Naive thymus-derived CD4-positive, alpha-beta T cell (primary cell): Measurements from ENCODE around the gene DCXR. TPM values are rescaled to one million over a fixed set of nuclear protein-coding genes. Genes with fewer than 3 reads are reported as not detected.

Experiments
- ATAC-seq: fragments of 150-1000 bp; cut with Tn5 transposase; 2 replicates; pipeline ENCODE4 v1.10.0; 2021; ENCODE audit warnings: mild to moderate bottlenecking, moderate library complexity
- CTCF ChIA-PET: fragments of 350-600 bp; sonication (Branson Sonifier 250); formaldehyde crosslinking; loops from one replicate; lab custom pipeline; 2021; ENCODE audit warnings: antibody characterized with exemption; lab: Charles Lee
- POLR2A ChIA-PET: fragments of 350-600 bp; sonication (Branson Sonifier 250); formaldehyde crosslinking; loops from one replicate; lab custom pipeline; 2021; ENCODE audit warnings: antibody characterized with exemption, inconsistent platforms; lab: Charles Lee
- DNase-seq, 9 donors: peaks; one replicate each; pipeline versions ENCODE4 v3.0.0 to v3.0.0-alpha.2; 2020 to 2022; ENCODE audit warnings: mixed read lengths in 1 of 9
- H3K27ac ChIP-seq: one replicate; pipeline ENCODE4 v1.7.0; 2013; ENCODE audit warnings: mild to moderate bottlenecking, low read depth, low read length, moderate library complexity
- H3K27me3 ChIP-seq, 2 donors: one replicate each; pipeline ENCODE4 v1.7.0; 2013; ENCODE audit warnings: low read length in 2 of 2, mild to moderate bottlenecking in 2 of 2, moderate library complexity in 2 of 2; ENCODE audit not compliant: control insufficient read depth in 2 of 2, insufficient read depth in 2 of 2
- H3K36me3 ChIP-seq, 3 experiments: 1 replicate in 2 of 3; 2 replicates in 1 of 3; pipeline ENCODE4 v1.7.0; 2013; ENCODE audit warnings: low read length in 3 of 3, mild to moderate bottlenecking in 3 of 3, moderate library complexity in 1 of 3; ENCODE audit not compliant: insufficient read depth in 3 of 3, control insufficient read depth in 2 of 3
- H3K4me1 ChIP-seq, 2 donors: one replicate each; pipeline ENCODE4 v1.7.0; 2013; ENCODE audit warnings: low read length in 2 of 2, mild to moderate bottlenecking in 2 of 2, moderate library complexity in 1 of 2; ENCODE audit not compliant: control insufficient read depth in 2 of 2, insufficient read depth in 2 of 2
- H3K4me3 ChIP-seq: 2 replicates; pipeline ENCODE4 v1.7.0; 2013; ENCODE audit warnings: mild to moderate bottlenecking, low read length
- H3K9me3 ChIP-seq, 3 experiments: 1 replicate in 2 of 3; 2 replicates in 1 of 3; pipeline ENCODE4 v1.7.0; 2013; ENCODE audit warnings: low read length in 3 of 3; ENCODE audit not compliant: control insufficient read depth in 2 of 3
- H3K27ac Mint-ChIP-seq, 9 donors: one replicate each; pipeline ENCODE4 v1.8.0; 2020 to 2022; ENCODE audit warnings: mixed read lengths in 9 of 9, mild to moderate bottlenecking in 8 of 9, moderate library complexity in 5 of 9, inconsistent platforms in 2 of 9
- H3K27me3 Mint-ChIP-seq, 5 donors: one replicate each; pipeline ENCODE4 v1.8.0; 2021 to 2022; ENCODE audit warnings: mixed read lengths in 5 of 5, mild to moderate bottlenecking in 1 of 5
- H3K36me3 Mint-ChIP-seq, 5 donors: one replicate each; pipeline ENCODE4 v1.8.0; 2020 to 2022; ENCODE audit warnings: mixed read lengths in 5 of 5, mild to moderate bottlenecking in 3 of 5, inconsistent platforms in 1 of 5
- H3K4me1 Mint-ChIP-seq, 7 donors: one replicate each; pipeline ENCODE4 v1.8.0; 2020 to 2022; ENCODE audit warnings: mixed read lengths in 7 of 7, mild to moderate bottlenecking in 3 of 7, inconsistent platforms in 1 of 7
- H3K4me3 Mint-ChIP-seq, 10 donors: one replicate each; pipeline ENCODE4 v1.8.0; 2020 to 2022; ENCODE audit warnings: mild to moderate bottlenecking in 10 of 10, mixed read lengths in 10 of 10, moderate library complexity in 6 of 10, inconsistent platforms in 2 of 10
- H3K9me3 Mint-ChIP-seq, 11 donors: one replicate each; pipeline ENCODE4 v1.8.0; 2020 to 2022; ENCODE audit warnings: mixed read lengths in 11 of 11, mild to moderate bottlenecking in 4 of 11, inconsistent platforms in 1 of 11, moderate library complexity in 1 of 11
- intact Hi-C, 2 donors: fragments of 100-400 bp; cut with micrococcal nuclease; formaldehyde crosslinking; loops; one replicate each; pipeline ENCODE4 v1.15.1; 2023
- polyA plus RNA-seq, 2 donors: library from polyadenylated mRNA; unstranded; fragments of 300-500 nt; fragmentation: Illumina TruSeq; gene quantifications; one replicate each; pipeline ENCODE4 v1.2.3, GENCODE V29; 2021
- total RNA-seq, 6 experiments: library from RNA in 5 of 6; stranded (reverse) in 5 of 6; gene quantifications; 1 replicate in 5 of 6; 2 replicates in 1 of 6; pipeline ENCODE4 v1.2.3 and lab custom pipeline; 2021 to 2026

DCXR gene
- total and polyA plus RNA-seq, 7 experiments from 2014 or later: 63.0 to 228 (median 98.4) TPM

GRCh38 chr17:81987161-81987770 lies 50.2 kb downstream of the DCXR start:
- POLR2A ChIA-PET: no interaction called here
- intact Hi-C loops: no loop called here
- Histone ChIP-seq H3K27me3 (no peaks in the 10 kb centered on the region), H3K36me3 (peaks cover 0 to 63% (median 8%) of the 10 kb centered on the region in 3 experiments), H3K27ac (no peak overlapping the region), H3K4me3 (no peak overlapping the region), H3K9me3 (no peaks in the 10 kb centered on the region), H3K4me1 (no peaks in the 10 kb centered on the region)
- Mint-ChIP-seq H3K9me3 (peaks cover 0 to 2% (median 0%) of the 10 kb centered on the region in 11 donors), H3K36me3 (peaks cover 5 to 30% (median 8%) of the 10 kb centered on the region in 5 donors), H3K27me3 (no peaks in the 10 kb centered on the region), H3K4me1 (peaks cover 8 to 24% (median 19%) of the 10 kb centered on the region in 7 donors), H3K27ac (no peak overlapping the region), H3K4me3 (no peak overlapping the region)
- CTCF ChIA-PET: no interaction called here
- ATAC-seq (no peak), DNase-seq (no peak)

- no peak overlapping the region for H3K27ac Mint-ChIP-seq
- H3K27me3 ChIP-seq: no peaks in the 10 kb centered on the region
- peaks cover 10 to 28% (median 18%) of the 10 kb centered on the region in 7 donors for H3K4me1 Mint-ChIP-seq
- CTCF ChIA-PET: no interaction called here
- H3K4me3 Mint-ChIP-seq: no peak overlapping the region
- no peaks in the 10 kb centered on the region for H3K4me1 ChIP-seq
- no peaks in the 10 kb centered on the region for H3K9me3 ChIP-seq
- no peak for ATAC-seq
- H3K36me3 Mint-ChIP-seq: peaks cover 5 to 32% (median 8%) of the 10 kb centered on the region in 5 donors
- H3K36me3 ChIP-seq: peaks cover 0 to 57% (median 8%) of the 10 kb centered on the region in 3 experiments
- H3K27ac ChIP-seq: no peak overlapping the region
- H3K27me3 Mint-ChIP-seq: no peaks in the 10 kb centered on the region
- no peak overlapping the region for H3K4me3 ChIP-seq
- intact Hi-C loops: no loop called here
- H3K9me3 Mint-ChIP-seq: peaks cover 0 to 2% (median 0%) of the 10 kb centered on the region in 11 donors
- DNase-seq: no peak
- POLR2A ChIA-PET: no interaction called here
These were observed 50.9 kb downstream of the DCXR start for GRCh38 chr17:81986606-81987005.

Other genes starting within 250 kb of the DCXR start
- not detected for gene GCGR, start 233.5 kb downstream of the DCXR start, total RNA-seq
- gene GCGR, start 233.5 kb downstream of the DCXR start, polyA plus RNA-seq: not detected
- 10 to 100 TPM; 41.1 to 65.3 (median 53.1) TPM for gene MCRIP1, start 204.4 kb downstream of the DCXR start, total RNA-seq
- 10 to 100 TPM; 44.5 to 59.0 TPM for gene MCRIP1, start 204.4 kb downstream of the DCXR start, polyA plus RNA-seq
- gene PPP1R27, start 202.6 kb downstream of the DCXR start, total RNA-seq: not detected
- under 1 TPM in 1 of 2 donors, not detected in 1; 0.13 TPM for gene PPP1R27, start 202.6 kb downstream of the DCXR start, polyA plus RNA-seq
- gene P4HB, start 177.2 kb downstream of the DCXR start, total RNA-seq: 100 to 1,000 TPM; 188 to 568 (median 304) TPM
- gene P4HB, start 177.2 kb downstream of the DCXR start, polyA plus RNA-seq: 100 to 1,000 TPM; 161 to 224 TPM
- gene ARHGDIA, start 166.4 kb downstream of the DCXR start, total RNA-seq: 100 to 1,000 TPM; 308 to 671 (median 465) TPM
- gene ARHGDIA, start 166.4 kb downstream of the DCXR start, polyA plus RNA-seq: 100 to 1,000 TPM in 1 of 2 donors, 10 to 100 TPM in 1; 66.5 to 140 TPM
- 100 to 1,000 TPM in 1 of 5 experiments, 10 to 100 TPM in 4; 38.3 to 159 (median 83.2) TPM for gene ALYREF, start 146.1 kb downstream of the DCXR start, total RNA-seq
- 10 to 100 TPM; 28.5 to 31.5 TPM for gene ALYREF, start 146.1 kb downstream of the DCXR start, polyA plus RNA-seq
- 100 to 1,000 TPM in 1 of 5 experiments, 10 to 100 TPM in 4; 30.8 to 106 (median 40.5) TPM for gene ANAPC11, start 146.0 kb downstream of the DCXR start, total RNA-seq
- gene ANAPC11, start 146.0 kb downstream of the DCXR start, polyA plus RNA-seq: 100 to 1,000 TPM; 245 to 278 TPM
- under 1 TPM in 4 of 5 experiments, not detected in 1; 0.29 to 0.59 (median 0.54) TPM for gene NPB, start 135.5 kb downstream of the DCXR start, total RNA-seq
- gene NPB, start 135.5 kb downstream of the DCXR start, polyA plus RNA-seq: under 1 TPM in 1 of 2 donors, not detected in 1; 0.20 TPM
- gene PCYT2, start 126.3 kb downstream of the DCXR start, total RNA-seq: 10 to 100 TPM; 17.5 to 43.6 (median 35.2) TPM
- gene PCYT2, start 126.3 kb downstream of the DCXR start, polyA plus RNA-seq: 10 to 100 TPM; 22.4 to 27.0 TPM
- 10 to 100 TPM; 56.0 to 81.4 (median 69.7) TPM for gene SIRT7, start 119.5 kb downstream of the DCXR start, total RNA-seq
- 10 to 100 TPM; 21.6 to 38.7 TPM for gene SIRT7, start 119.5 kb downstream of the DCXR start, polyA plus RNA-seq
- gene MAFG, start 110.0 kb downstream of the DCXR start, total RNA-seq: 10 to 100 TPM; 12.9 to 28.1 (median 18.1) TPM
- 1 to 10 TPM; 2.4 to 2.6 TPM for gene MAFG, start 110.0 kb downstream of the DCXR start, polyA plus RNA-seq
- gene PYCR1, start 100.4 kb downstream of the DCXR start, total RNA-seq: 10 to 100 TPM in 1 of 5 experiments, 1 to 10 TPM in 4; 1.8 to 31.1 (median 2.3) TPM
- gene PYCR1, start 100.4 kb downstream of the DCXR start, polyA plus RNA-seq: 1 to 10 TPM; 4.2 to 4.5 TPM
- gene MYADML2, start 90.5 kb downstream of the DCXR start, total RNA-seq: not detected
- not detected for gene MYADML2, start 90.5 kb downstream of the DCXR start, polyA plus RNA-seq
- under 1 TPM in 1 of 5 experiments, not detected in 4; 0.82 TPM for gene NOTUM, start 76.5 kb downstream of the DCXR start, total RNA-seq
- under 1 TPM in 1 of 2 donors, not detected in 1; 0.35 TPM for gene NOTUM, start 76.5 kb downstream of the DCXR start, polyA plus RNA-seq
- 10 to 100 TPM; 36.4 to 46.7 (median 46.0) TPM for gene ASPSCR1, start 60.1 kb downstream of the DCXR start, total RNA-seq
- gene ASPSCR1, start 60.1 kb downstream of the DCXR start, polyA plus RNA-seq: 10 to 100 TPM; 24.2 to 36.6 TPM
- gene CENPX, start 14.8 kb downstream of the DCXR start, total RNA-seq: 10 to 100 TPM; 25.5 to 71.8 (median 31.8) TPM
- gene CENPX, start 14.8 kb downstream of the DCXR start, polyA plus RNA-seq: 10 to 100 TPM; 62.3 to 72.7 TPM
- 10 to 100 TPM in 4 of 5 experiments, 1 to 10 TPM in 1; 9.2 to 39.1 (median 15.0) TPM for gene LRRC45, start 14.4 kb downstream of the DCXR start, total RNA-seq
- gene LRRC45, start 14.4 kb downstream of the DCXR start, polyA plus RNA-seq: 1 to 10 TPM; 4.1 to 6.3 TPM
- 1 to 10 TPM; 1.3 to 8.5 (median 2.1) TPM for gene RAC3, start 6.0 kb downstream of the DCXR start, total RNA-seq
- not detected for gene RAC3, start 6.0 kb downstream of the DCXR start, polyA plus RNA-seq
- 10 to 100 TPM; 25.0 to 45.5 (median 31.5) TPM for gene RFNG, start 14.1 kb upstream of the DCXR start, total RNA-seq
- gene RFNG, start 14.1 kb upstream of the DCXR start, polyA plus RNA-seq: 1 to 10 TPM; 4.2 to 6.7 TPM
- 10 to 100 TPM; 68.3 to 88.1 (median 71.7) TPM for gene GPS1, start 14.2 kb upstream of the DCXR start, total RNA-seq
- gene GPS1, start 14.2 kb upstream of the DCXR start, polyA plus RNA-seq: 100 to 1,000 TPM; 105 to 124 TPM
- 100 to 1,000 TPM; 127 to 157 (median 147) TPM for gene DUS1L, start 28.1 kb upstream of the DCXR start, total RNA-seq
- gene DUS1L, start 28.1 kb upstream of the DCXR start, polyA plus RNA-seq: 100 to 1,000 TPM in 1 of 2 donors, 10 to 100 TPM in 1; 52.9 to 110 TPM
- gene FASN, start 60.5 kb upstream of the DCXR start, total RNA-seq: 100 to 1,000 TPM in 2 of 5 experiments, 10 to 100 TPM in 3; 24.3 to 168 (median 59.0) TPM
- gene FASN, start 60.5 kb upstream of the DCXR start, polyA plus RNA-seq: 1 to 10 TPM in 1 of 2 donors, under 1 TPM in 1; 0.96 to 1.5 TPM
- 100 to 1,000 TPM in 2 of 5 experiments, 10 to 100 TPM in 3; 75.7 to 127 (median 95.0) TPM for gene CCDC57, start 175.1 kb upstream of the DCXR start, total RNA-seq
- 10 to 100 TPM; 32.1 to 36.8 TPM for gene CCDC57, start 175.1 kb upstream of the DCXR start, polyA plus RNA-seq
- gene SLC16A3, start 191.3 kb upstream of the DCXR start, total RNA-seq: 100 to 1,000 TPM in 2 of 5 experiments, 10 to 100 TPM in 3; 14.6 to 264 (median 67.0) TPM
- 1 to 10 TPM; 1.4 to 1.9 TPM for gene SLC16A3, start 191.3 kb upstream of the DCXR start, polyA plus RNA-seq
- 100 to 1,000 TPM; 144 to 249 (median 176) TPM for gene CSNK1D, start 236.0 kb upstream of the DCXR start, total RNA-seq
- 10 to 100 TPM; 46.1 to 81.3 TPM for gene CSNK1D, start 236.0 kb upstream of the DCXR start, polyA plus RNA-seq